CD14-positive monocyte (primary cell): ENCODE data around the gene MLXIP. TPM values are rescaled to one million over a fixed set of nuclear protein-coding genes. Genes with fewer than 3 reads are reported as not detected.

Source experiments
- DNase-seq, 3 donors: peaks; one replicate each; pipeline ENCODE4 v3.0.0-alpha.2; 2011 to 2022
- H2AFZ ChIP-seq: 2 replicates; pipeline ENCODE4 v1.6.0; 2012; ENCODE audit warnings: mild to moderate bottlenecking, low read depth, low read length, inconsistent platforms; ENCODE audit not compliant: insufficient read depth, poor library complexity, severe bottlenecking
- H3K27ac ChIP-seq, 2 donors: 1 replicate in 1 of 2; 2 replicates in 1 of 2; pipeline ENCODE4 v1.5.1; 2012 to 2013; ENCODE audit warnings: low read length in 2 of 2, control low read depth in 1 of 2, inconsistent platforms in 1 of 2, low read depth in 1 of 2, mild to moderate bottlenecking in 1 of 2
- H3K27me3 ChIP-seq, 2 donors: one replicate each; pipeline versions ENCODE4 v1.6.0 to v1.6.1; 2011 to 2013; ENCODE audit warnings: low read length in 2 of 2; ENCODE audit not compliant: control insufficient read depth in 2 of 2, insufficient read depth in 2 of 2
- H3K36me3 ChIP-seq, 2 donors: replicated peaks in 1 of 2; 1 replicate in 1 of 2; 2 replicates in 1 of 2; pipeline versions ENCODE4 v1.5.1 to v1.6.1; 2012 to 2013; ENCODE audit warnings: low read length in 2 of 2, control low read depth in 1 of 2, inconsistent platforms in 1 of 2, mild to moderate bottlenecking in 1 of 2; ENCODE audit not compliant: insufficient read depth in 2 of 2, control insufficient read depth in 1 of 2
- H3K4me1 ChIP-seq, 2 donors: 1 replicate in 1 of 2; 2 replicates in 1 of 2; pipeline versions ENCODE4 v1.5.1 to v1.6.1; 2012 to 2013; ENCODE audit warnings: low read length in 2 of 2, control low read depth in 1 of 2, inconsistent platforms in 1 of 2, mild to moderate bottlenecking in 1 of 2, moderate library complexity in 1 of 2; ENCODE audit not compliant: insufficient read depth in 2 of 2, control insufficient read depth in 1 of 2
- H3K4me2 ChIP-seq: replicated peaks from 2 replicates; pipeline ENCODE3; 2012; ENCODE audit warnings: low read length, moderate library complexity, mild to moderate bottlenecking; ENCODE audit not compliant: poor library complexity, severe bottlenecking; ENCODE audit errors: extremely low read depth
- H3K4me3 ChIP-seq, 3 experiments: fragments of 200-600 bp in 1 of 3; sonication (generic) in 1 of 3; replicated peaks in 1 of 3; 1 replicate in 2 of 3; 2 replicates in 1 of 3; pipeline ENCODE4 v1.5.1; 2011 to 2013; ENCODE audit warnings: low read length in 3 of 3, mild to moderate bottlenecking in 3 of 3, control low read depth in 2 of 3, low read depth in 2 of 3, inconsistent platforms in 1 of 3, moderate library complexity in 1 of 3
- H3K79me2 ChIP-seq: 2 replicates; pipeline ENCODE4 v1.6.0; 2012; ENCODE audit warnings: mild to moderate bottlenecking, control low read depth, inconsistent platforms, low read length, moderate library complexity; ENCODE audit not compliant: insufficient read depth
- H3K9ac ChIP-seq: 2 replicates; pipeline ENCODE4 v1.6.0; 2017; ENCODE audit warnings: low read length, mild to moderate bottlenecking; ENCODE audit not compliant: insufficient read depth, poor library complexity, severe bottlenecking
- H3K9me3 ChIP-seq, 2 donors: replicated peaks in 1 of 2; 1 replicate in 1 of 2; 2 replicates in 1 of 2; pipeline versions ENCODE4 v1.5.1 to v1.6.1; 2012 to 2013; ENCODE audit warnings: low read length in 2 of 2, control low read depth in 1 of 2; ENCODE audit not compliant: control insufficient read depth in 1 of 2, insufficient read depth in 1 of 2
- H4K20me1 ChIP-seq: 2 replicates; pipeline ENCODE4 v1.6.0; 2012; ENCODE audit warnings: mild to moderate bottlenecking, low read length, control low read depth, moderate library complexity; ENCODE audit not compliant: insufficient read depth
- H3K27ac Mint-ChIP-seq, 7 donors: one replicate each; pipeline ENCODE4 v1.8.0; 2020; ENCODE audit warnings: mild to moderate bottlenecking in 7 of 7, mixed read lengths in 7 of 7, moderate library complexity in 6 of 7, inconsistent platforms in 2 of 7
- H3K27me3 Mint-ChIP-seq, 3 donors: one replicate each; pipeline ENCODE4 v1.8.0; 2021 to 2022; ENCODE audit warnings: low read depth in 3 of 3, mild to moderate bottlenecking in 3 of 3, mixed read lengths in 3 of 3, moderate library complexity in 3 of 3, inconsistent platforms in 1 of 3
- H3K36me3 Mint-ChIP-seq, 2 donors: one replicate each; pipeline ENCODE4 v1.8.0; 2020; ENCODE audit warnings: mixed read lengths in 2 of 2, inconsistent platforms in 1 of 2, mild to moderate bottlenecking in 1 of 2
- H3K4me1 Mint-ChIP-seq: one replicate; pipeline ENCODE4 v1.8.0; 2020; ENCODE audit warnings: mild to moderate bottlenecking, mixed read lengths
- H3K4me3 Mint-ChIP-seq, 2 donors: one replicate each; pipeline ENCODE4 v1.8.0; 2020; ENCODE audit warnings: mild to moderate bottlenecking in 2 of 2, mixed read lengths in 2 of 2, moderate library complexity in 1 of 2
- H3K9me3 Mint-ChIP-seq, 7 donors: one replicate each; pipeline ENCODE4 v1.8.0; 2020 to 2022; ENCODE audit warnings: mixed read lengths in 7 of 7, mild to moderate bottlenecking in 6 of 7, moderate library complexity in 6 of 7, inconsistent platforms in 2 of 7
- WGBS: methylation state at CpG from one replicate; pipeline ENCODE4 v1.1.5; 2013; ENCODE audit warnings: missing lambda C conversion rate; ENCODE audit not compliant: insufficient coverage; 5-methylcytosine and 5-hydroxymethylcytosine counted together
- intact Hi-C, 2 donors: fragments of 100-400 bp; cut with micrococcal nuclease; formaldehyde crosslinking; loops; one replicate each; pipeline versions ENCODE4 v1.15.0 to v1.15.1; 2023
- polyA plus RNA-seq, 3 donors: library from polyadenylated mRNA; depleted of rRNA in 1 of 3; unstranded in 2 of 3; stranded (reverse) in 1 of 3; fragments of 300-500 nt in 2 of 3; fragments of >200 nt in 1 of 3; fragmentation: Illumina TruSeq in 2 of 3; gene quantifications; 1 replicate in 2 of 3; 2 replicates in 1 of 3; pipeline ENCODE4 v1.2.3, GENCODE V29; 2012 to 2021
- TF ChIP-seq, protein P1 (sequence below): fragments of 200-600 bp; IDR thresholded peaks from one replicate; pipeline ENCODE4 v1.8.0; 2022; ENCODE audit warnings: antibody characterized with exemption, mild to moderate bottlenecking

MLXIP gene
- polyA plus RNA-seq, 3 donors = 4.5 to 44.8 (median 4.6) TPM

- H3K4me3 Mint-ChIP-seq = no peak overlapping the region
- H3K27ac Mint-ChIP-seq = peak overlapping the region in 2 of 7 donors; percentile 56 to 60
- intact Hi-C loops = no loop called here
- WGBS = 40% methylated on average over 1 of the region's 2 CpGs
- peaks cover 34% of the 10 kb centered on the region for H3K4me1 Mint-ChIP-seq
- no peaks in the 10 kb centered on the region for H3K9me3 ChIP-seq
- no peak overlapping the region for H3K9ac ChIP-seq
- no peaks in the 10 kb centered on the region for H3K27me3 Mint-ChIP-seq
- peaks cover 97% of the 10 kb centered on the region for H3K79me2 ChIP-seq
- H3K4me1 ChIP-seq = peaks cover 16% of the 10 kb centered on the region in 2 donors
- H3K9me3 Mint-ChIP-seq = peaks cover 0 to under 1% (median 0%) of the 10 kb centered on the region in 7 donors
- peaks cover 7 to 10% of the 10 kb centered on the region in 2 donors for H3K36me3 ChIP-seq
- H2AFZ ChIP-seq = no peak overlapping the region
- H3K27ac ChIP-seq = peak overlapping the region in 1 of 2 donors; percentile 36
- no peak overlapping the region for H3K4me3 ChIP-seq
- H3K4me2 ChIP-seq = no peak overlapping the region
- H4K20me1 ChIP-seq = peaks cover 99% of the 10 kb centered on the region
- no peak for DNase-seq
- TF ChIP-seq, protein P1, sequence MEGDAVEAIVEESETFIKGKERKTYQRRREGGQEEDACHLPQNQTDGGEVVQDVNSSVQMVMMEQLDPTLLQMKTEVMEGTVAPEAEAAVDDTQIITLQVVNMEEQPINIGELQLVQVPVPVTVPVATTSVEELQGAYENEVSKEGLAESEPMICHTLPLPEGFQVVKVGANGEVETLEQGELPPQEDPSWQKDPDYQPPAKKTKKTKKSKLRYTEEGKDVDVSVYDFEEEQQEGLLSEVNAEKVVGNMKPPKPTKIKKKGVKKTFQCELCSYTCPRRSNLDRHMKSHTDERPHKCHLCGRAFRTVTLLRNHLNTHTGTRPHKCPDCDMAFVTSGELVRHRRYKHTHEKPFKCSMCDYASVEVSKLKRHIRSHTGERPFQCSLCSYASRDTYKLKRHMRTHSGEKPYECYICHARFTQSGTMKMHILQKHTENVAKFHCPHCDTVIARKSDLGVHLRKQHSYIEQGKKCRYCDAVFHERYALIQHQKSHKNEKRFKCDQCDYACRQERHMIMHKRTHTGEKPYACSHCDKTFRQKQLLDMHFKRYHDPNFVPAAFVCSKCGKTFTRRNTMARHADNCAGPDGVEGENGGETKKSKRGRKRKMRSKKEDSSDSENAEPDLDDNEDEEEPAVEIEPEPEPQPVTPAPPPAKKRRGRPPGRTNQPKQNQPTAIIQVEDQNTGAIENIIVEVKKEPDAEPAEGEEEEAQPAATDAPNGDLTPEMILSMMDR = no peak
- no peaks in the 10 kb centered on the region for H3K27me3 ChIP-seq
- H3K36me3 Mint-ChIP-seq = peaks cover 11 to 42% of the 10 kb centered on the region in 2 donors
Measured at GRCh38 chr12:122111089-122111641, 32.6 kb downstream of the MLXIP start.

GRCh38 chr12:122116707-122117535 is 38.4 kb downstream of the MLXIP start:
- 94% methylated on average over 9 of the region's 16 CpGs for WGBS
- Histone ChIP-seq H3K27me3 (no peaks in the 10 kb centered on the region), H3K4me1 (no peaks in the 10 kb centered on the region), H4K20me1 (peaks cover 97% of the 10 kb centered on the region), H3K27ac (no peak overlapping the region), H3K36me3 (peaks cover 13 to 31% of the 10 kb centered on the region in 2 donors), H3K4me3 (no peak overlapping the region), H3K9ac (no peak overlapping the region), H2AFZ (no peak overlapping the region), H3K79me2 (peaks cover 94% of the 10 kb centered on the region), H3K4me2 (no peak overlapping the region), H3K9me3 (no peaks in the 10 kb centered on the region)
- H3K9me3 Mint-ChIP-seq = peaks cover 0 to 3% (median 0%) of the 10 kb centered on the region in 7 donors
- H3K36me3 Mint-ChIP-seq = peaks cover 16 to 38% of the 10 kb centered on the region in 2 donors
- no peak overlapping the region for H3K27ac Mint-ChIP-seq
- no peak overlapping the region for H3K4me3 Mint-ChIP-seq
- intact Hi-C loops = no loop called here
- peaks cover 13% of the 10 kb centered on the region for H3K4me1 Mint-ChIP-seq
- DNase-seq = no peak
- TF ChIP-seq, protein P1 = no peak
- H3K27me3 Mint-ChIP-seq = no peaks in the 10 kb centered on the region
